Adrenal gland (tissue), 5 donors: ENCODE data around the gene PITX1.

ENCODE experiments used
- POLR2A ChIP-seq, 2 donors: fragments of 450-650 bp; IDR thresholded peaks; one replicate each; pipeline ENCODE4 v1.6.1; 2017; ENCODE audit warnings: antibody characterized with exemption in 2 of 2, mild to moderate bottlenecking in 2 of 2, moderate library complexity in 1 of 2
- TF ChIP-seq, protein P1 (sequence below), 6 experiments: fragments of 450-650 bp in 4 of 6; fragments of 200-600 bp in 2 of 6; sonication (generic) in 1 of 6; IDR thresholded peaks; 1 replicate in 5 of 6; 2 replicates in 1 of 6; pipeline versions ENCODE4 v1.5.1 to v1.8.0; 2016 to 2021; ENCODE audit warnings: antibody characterized with exemption in 6 of 6, mild to moderate bottlenecking in 2 of 6, moderate library complexity in 1 of 6
- donor health status: DM: no; HTN: no; CAD: no.

DNA sequence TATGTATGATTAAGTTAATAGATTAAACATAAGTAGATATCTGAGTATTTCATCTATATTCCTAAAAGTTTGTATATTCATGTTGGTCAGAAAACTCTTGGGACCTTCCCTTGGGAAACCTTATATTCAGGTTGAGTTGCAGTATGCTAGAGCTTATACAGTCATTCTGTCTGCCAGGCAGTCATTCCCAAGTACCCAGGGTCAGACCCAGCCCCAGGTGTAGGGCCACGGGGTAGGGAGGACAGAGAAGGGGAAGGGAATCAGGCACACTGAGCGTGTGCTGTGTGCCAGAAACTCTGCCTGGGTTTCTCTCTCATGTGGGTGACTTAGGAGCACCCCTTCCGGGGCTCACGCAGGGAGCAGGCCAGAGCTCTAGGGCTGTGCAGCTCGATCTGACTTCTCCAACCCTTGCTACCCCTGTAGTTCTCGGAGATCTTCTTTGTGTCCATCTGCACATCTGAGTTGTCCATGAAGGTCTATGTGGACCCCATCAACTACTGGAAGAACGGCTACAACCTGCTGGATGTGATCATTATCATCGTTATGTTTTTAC is 38.1 kb downstream of the PITX1 start:
- TF ChIP-seq, protein P1, sequence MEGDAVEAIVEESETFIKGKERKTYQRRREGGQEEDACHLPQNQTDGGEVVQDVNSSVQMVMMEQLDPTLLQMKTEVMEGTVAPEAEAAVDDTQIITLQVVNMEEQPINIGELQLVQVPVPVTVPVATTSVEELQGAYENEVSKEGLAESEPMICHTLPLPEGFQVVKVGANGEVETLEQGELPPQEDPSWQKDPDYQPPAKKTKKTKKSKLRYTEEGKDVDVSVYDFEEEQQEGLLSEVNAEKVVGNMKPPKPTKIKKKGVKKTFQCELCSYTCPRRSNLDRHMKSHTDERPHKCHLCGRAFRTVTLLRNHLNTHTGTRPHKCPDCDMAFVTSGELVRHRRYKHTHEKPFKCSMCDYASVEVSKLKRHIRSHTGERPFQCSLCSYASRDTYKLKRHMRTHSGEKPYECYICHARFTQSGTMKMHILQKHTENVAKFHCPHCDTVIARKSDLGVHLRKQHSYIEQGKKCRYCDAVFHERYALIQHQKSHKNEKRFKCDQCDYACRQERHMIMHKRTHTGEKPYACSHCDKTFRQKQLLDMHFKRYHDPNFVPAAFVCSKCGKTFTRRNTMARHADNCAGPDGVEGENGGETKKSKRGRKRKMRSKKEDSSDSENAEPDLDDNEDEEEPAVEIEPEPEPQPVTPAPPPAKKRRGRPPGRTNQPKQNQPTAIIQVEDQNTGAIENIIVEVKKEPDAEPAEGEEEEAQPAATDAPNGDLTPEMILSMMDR (IDR thresholded peaks at IDR 0.05), result no peak
- TF ChIP-seq POLR2A (IDR thresholded peaks at IDR 0.05), result no peak
